ENCODE data around the gene PSMB8. TPM values are rescaled to one million over a fixed set of nuclear protein-coding genes. Genes with fewer than 3 reads are reported as not detected.

The PSMB8 gene
- total and polyA plus RNA-seq, 2 of the 8 experiments (the other 6 are each of a cell fraction or from before 2014, with no cell fraction given) = 18.4 to 43.0 TPM

DNA sequence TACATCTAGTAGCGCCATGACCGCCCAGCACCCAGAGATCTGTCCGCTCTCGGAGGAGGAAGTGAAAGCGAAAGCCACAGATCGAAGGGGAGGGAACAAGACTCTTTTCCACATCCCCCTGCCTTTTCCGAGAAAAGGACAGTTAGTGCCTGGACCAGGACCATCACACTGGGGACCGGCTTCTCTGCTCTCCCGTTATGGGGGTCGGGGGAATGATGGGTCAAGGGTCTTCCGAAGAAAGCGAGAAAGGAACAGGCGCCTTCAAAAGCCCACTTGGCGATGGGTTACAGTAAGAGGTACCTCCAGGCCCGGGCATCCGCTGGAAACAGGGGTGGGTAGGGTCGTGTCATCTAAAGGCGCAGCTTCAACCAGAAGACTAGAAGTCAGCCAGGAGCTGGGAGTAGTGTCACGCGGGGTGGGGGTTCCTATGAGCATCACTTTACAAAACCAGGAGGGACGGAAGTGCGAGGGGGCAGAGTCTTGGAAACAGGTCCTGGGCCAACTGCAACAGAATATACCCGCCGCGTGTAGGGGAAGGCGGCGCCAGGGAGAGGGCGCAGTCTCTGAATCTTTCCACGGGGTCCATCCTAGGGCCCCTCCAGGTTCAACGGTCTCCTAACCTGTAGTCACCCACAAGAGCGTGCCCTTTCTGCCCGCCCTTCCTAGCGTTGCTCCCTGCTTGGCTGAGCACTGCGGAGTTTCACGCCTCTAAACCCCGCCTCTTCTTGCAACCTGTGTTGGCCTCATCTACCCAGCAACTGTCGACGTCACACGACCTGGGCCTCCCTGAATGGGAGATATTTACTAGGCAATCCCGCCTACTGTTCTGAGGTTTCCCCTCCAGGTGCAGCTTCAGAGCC, at the start of gene PSMB8 (continued):
- no peak for TF ChIP-seq SRF (IDR thresholded peaks at IDR 0.05; ENCODE audit: low read depth, low read length)
- TF ChIP-seq EP300 (IDR thresholded peaks at IDR 0.05; ENCODE audit: borderline replicate concordance in 1 of 2, low read depth in 2 of 2, low read length in 2 of 2) = no peak
- TF ChIP-seq HDAC2 (IDR thresholded peaks at IDR 0.05; ENCODE audit: borderline replicate concordance in 1 of 2, low read depth in 2 of 2, low read length in 2 of 2) = 0 out of 4 replicates have a peak, but pooled peaks of 1 of the 2 experiments have one; percentile 54
- TF ChIP-seq NANOG (IDR thresholded peaks at IDR 0.05; ENCODE audit: insufficient read depth, low read depth, low read length, poor library complexity, severe bottlenecking) = no peak
- no peak for TF ChIP-seq EGR1 (IDR thresholded peaks at IDR 0.05; ENCODE audit: borderline replicate concordance, low read depth, low read length)
- TF ChIP-seq SAP30 (IDR thresholded peaks at IDR 0.05; ENCODE audit: insufficient read depth, insufficient replicate concordance, low read length) = no peak
- peak; percentile 97 for TF ChIP-seq CREB1 (IDR thresholded peaks at IDR 0.05)
- no peak for TF ChIP-seq TBP (IDR thresholded peaks at IDR 0.05; ENCODE audit: low read depth, low read length)
- TF ChIP-seq SP1 (IDR thresholded peaks at IDR 0.05; ENCODE audit: low read depth, low read length) = peak; percentile 25; the same call in 1 of the 2 replicates
- TF ChIP-seq RFX5 (IDR thresholded peaks at IDR 0.05; ENCODE audit: borderline replicate concordance, low read depth, low read length) = peak; percentile 99
- TF ChIP-seq POU5F1 (IDR thresholded peaks at IDR 0.05; ENCODE audit: low read depth, low read length) = no peak
- TF ChIP-seq KDM4A (IDR thresholded peaks at IDR 0.05; ENCODE audit: low read depth, low read length, severe bottlenecking) = peak; percentile 62
- no peak for TF ChIP-seq JUN (IDR thresholded peaks at IDR 0.05; ENCODE audit: low read depth, low read length)
- peak; percentile 31 for TF ChIP-seq TAF1 (IDR thresholded peaks at IDR 0.05; ENCODE audit: low read depth, low read length)
- TF ChIP-seq PHF8 (conservative IDR thresholded peaks at IDR 0.05; ENCODE audit: low read depth, low read length) = 0 out of 2 replicates have a peak, but pooled peaks have one; percentile 34
- peak in 1 of 2 experiments; percentile 75; a peak in 2 of 3 replicates for TF ChIP-seq POLR2A (IDR thresholded peaks at IDR 0.05; ENCODE audit: control extremely low read depth in 1 of 2, low read depth in 2 of 2, low read length in 2 of 2)
- no peak for TF ChIP-seq HDAC6 (IDR thresholded peaks at IDR 0.05; ENCODE audit: low read depth, low read length)
- TF ChIP-seq SP4 (IDR thresholded peaks at IDR 0.05; ENCODE audit: low read length) = 0 out of 2 replicates have a peak, but pooled peaks have one; percentile 39
- TF ChIP-seq ASH2L (IDR thresholded peaks at IDR 0.05; ENCODE audit: low read length) = peak; percentile 57
- TF ChIP-seq POLR2AphosphoS5 (IDR thresholded peaks at IDR 0.05; ENCODE audit: low read depth, low read length) = peak; percentile 73
- TF ChIP-seq, protein P1, sequence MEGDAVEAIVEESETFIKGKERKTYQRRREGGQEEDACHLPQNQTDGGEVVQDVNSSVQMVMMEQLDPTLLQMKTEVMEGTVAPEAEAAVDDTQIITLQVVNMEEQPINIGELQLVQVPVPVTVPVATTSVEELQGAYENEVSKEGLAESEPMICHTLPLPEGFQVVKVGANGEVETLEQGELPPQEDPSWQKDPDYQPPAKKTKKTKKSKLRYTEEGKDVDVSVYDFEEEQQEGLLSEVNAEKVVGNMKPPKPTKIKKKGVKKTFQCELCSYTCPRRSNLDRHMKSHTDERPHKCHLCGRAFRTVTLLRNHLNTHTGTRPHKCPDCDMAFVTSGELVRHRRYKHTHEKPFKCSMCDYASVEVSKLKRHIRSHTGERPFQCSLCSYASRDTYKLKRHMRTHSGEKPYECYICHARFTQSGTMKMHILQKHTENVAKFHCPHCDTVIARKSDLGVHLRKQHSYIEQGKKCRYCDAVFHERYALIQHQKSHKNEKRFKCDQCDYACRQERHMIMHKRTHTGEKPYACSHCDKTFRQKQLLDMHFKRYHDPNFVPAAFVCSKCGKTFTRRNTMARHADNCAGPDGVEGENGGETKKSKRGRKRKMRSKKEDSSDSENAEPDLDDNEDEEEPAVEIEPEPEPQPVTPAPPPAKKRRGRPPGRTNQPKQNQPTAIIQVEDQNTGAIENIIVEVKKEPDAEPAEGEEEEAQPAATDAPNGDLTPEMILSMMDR (IDR thresholded peaks at IDR 0.05; ENCODE audit: control extremely low read depth in 1 of 3, insufficient read depth in 1 of 3, low read depth in 1 of 3, low read length in 3 of 3) = peak in 1 of 3 experiments; percentile 8; a peak in 1 of 4 replicates
